GM13976 (cell line): Measurements from ENCODE around the gene SOX6.

ENCODE experiments used
- DNase-seq: peaks from one replicate; pipeline ENCODE4 v3.0.0; 2012; ENCODE audit warnings: low spot score
- CTCF ChIP-seq: IDR thresholded peaks from 2 replicates; pipeline ENCODE4 v1.5.1; 2012; ENCODE audit warnings: borderline replicate concordance, mild to moderate bottlenecking; ENCODE audit not compliant: insufficient read depth; ENCODE audit errors: extremely low read depth, missing control alignments, control extremely low read depth
- in situ Hi-C: fragments of 300-500 bp; cut with MboI; formaldehyde crosslinking; loops from one replicate; pipeline ENCODE4 v1.12.0; 2022; ENCODE audit warnings: low sequenced_read_pairs, mixed read lengths, inconsistent platforms; ENCODE audit not compliant: unreplicated experiment

The SOX6 gene

GRCh38 chr11:16026849-16027248, 329.5 kb downstream of the SOX6 start:
- DNase-seq = no peak
- TF ChIP-seq CTCF = no peak
- in situ Hi-C loops = no loop called here

GRCh38 chr11:16018931-16019330, 337.4 kb downstream of the SOX6 start:
- in situ Hi-C loops = no loop called here
- no peak for TF ChIP-seq CTCF
- no peak for DNase-seq

DNA sequence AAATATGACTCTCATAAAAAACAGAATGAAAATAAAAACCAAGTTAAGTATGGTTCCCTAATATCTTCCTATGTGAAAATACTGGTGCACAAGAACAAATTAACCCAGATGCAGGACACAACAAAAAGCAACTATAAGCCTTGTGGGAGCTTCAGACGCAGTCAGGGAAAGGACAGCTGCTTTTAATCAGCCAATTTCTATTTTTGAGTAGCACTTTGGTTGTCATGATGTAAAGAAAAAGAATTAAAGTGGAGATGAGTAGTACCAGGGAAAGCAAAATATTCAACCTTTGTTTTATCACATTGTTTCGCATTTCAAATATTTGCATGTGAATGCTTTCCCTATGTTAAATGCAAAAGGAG, 339.9 kb downstream of the SOX6 start:
- TF ChIP-seq CTCF = no peak
- in situ Hi-C loops = no loop called here
- DNase-seq = no peak

DNA sequence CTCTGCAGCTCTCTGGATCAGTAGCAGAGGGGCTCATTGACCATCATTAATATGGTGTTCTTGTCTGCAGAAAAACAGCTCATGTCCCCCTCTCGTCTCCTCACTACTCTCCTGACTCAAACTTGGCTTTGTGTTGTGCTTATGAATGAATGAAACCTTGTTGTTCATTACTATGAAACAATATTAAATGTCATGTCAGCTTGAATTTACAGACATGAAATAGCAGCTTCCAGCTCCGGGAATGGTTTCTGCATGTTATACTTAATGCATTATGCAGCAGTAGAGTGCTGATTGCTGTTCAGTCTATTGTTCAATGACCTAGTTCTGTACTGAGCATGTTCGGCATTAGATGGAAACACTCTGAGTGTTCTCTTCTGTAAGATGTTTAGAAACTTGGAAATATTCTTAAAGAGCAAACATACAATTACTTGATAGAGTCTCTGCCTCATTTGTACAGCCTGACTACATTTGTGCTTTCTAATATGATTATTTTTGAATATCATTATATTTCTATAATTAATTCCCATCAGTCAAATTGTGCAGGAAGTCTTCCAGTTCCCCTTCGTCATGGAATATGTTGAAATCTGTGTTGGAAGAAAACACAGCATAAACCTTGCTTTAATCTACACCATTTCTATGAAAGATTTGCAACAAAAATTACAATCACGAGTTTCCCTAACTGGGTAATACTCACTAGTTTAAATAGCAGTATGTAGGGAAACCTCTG, 340.4 kb downstream of the SOX6 start:
- in situ Hi-C loops = no loop called here
- no peak for TF ChIP-seq CTCF
- no peak for DNase-seq

GRCh38 chr11:16013649-16014275, 342.6 kb downstream of the SOX6 start:
- in situ Hi-C loops = no loop called here
- no peak for TF ChIP-seq CTCF
- no peak for DNase-seq

DNA sequence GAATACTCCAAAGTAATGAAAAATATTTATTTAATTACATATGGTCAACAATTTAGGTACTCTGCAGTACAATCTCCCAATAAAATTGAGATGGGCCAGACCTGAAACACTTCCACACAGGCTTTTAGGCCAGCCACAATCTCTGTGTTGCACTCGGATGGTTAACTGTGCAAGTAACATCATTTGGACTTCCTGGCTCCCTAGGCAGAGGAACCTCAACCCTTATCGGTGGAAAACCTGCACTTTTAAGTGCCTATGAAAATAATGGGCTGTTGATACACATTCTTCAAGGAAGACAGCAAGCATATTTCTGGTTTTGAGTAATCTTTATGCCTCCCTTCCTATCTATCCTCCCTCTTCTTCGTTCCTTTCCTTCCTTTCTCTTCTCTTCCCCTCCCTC, 343.1 kb downstream of the SOX6 start:
- in situ Hi-C loops = no loop called here
- TF ChIP-seq CTCF = no peak
- no peak for DNase-seq
